Suprapubic skin (tissue), 3 donors: ENCODE measurements around the gene PLXDC2.

Experiments used
- CTCF ChIP-seq, 2 donors: fragments of 200-600 bp in 1 of 2; fragments of 450-650 bp in 1 of 2; sonication (generic) in 1 of 2; IDR thresholded peaks; one replicate each; pipeline ENCODE4 v1.5.1; 2016 to 2019; ENCODE audit warnings: antibody characterized with exemption in 2 of 2, mild to moderate bottlenecking in 1 of 2, moderate library complexity in 1 of 2
- POLR2A ChIP-seq, 2 donors: fragments of 450-650 bp; IDR thresholded peaks; one replicate each; pipeline ENCODE4 v1.6.1; 2017; ENCODE audit warnings: antibody characterized with exemption in 2 of 2, mild to moderate bottlenecking in 2 of 2, moderate library complexity in 2 of 2

- TF ChIP-seq CTCF (IDR thresholded peaks at IDR 0.05) (no peak), POLR2A (IDR thresholded peaks at IDR 0.05) (no peak)
These were observed 121.8 kb downstream of the PLXDC2 start for GRCh38 chr10:19937989-19938388.
